NOMO-1 (cell line): Measurements from ENCODE around the gene MRPL44.
"Not testable (repeated sequence)": the region's sequence is repeated elsewhere in the genome, so short reads cannot be mapped to it uniquely, and the experiment has no call there.

Experiments
- DNase-seq, 2 experiments: peaks; one replicate each; lab custom pipeline; 2025; ENCODE audit not compliant: unreplicated experiment in 2 of 2; lab: John Stamatoyannopoulos, UW

MRPL44 gene

GRCh38 chr2:223935459-223936125 lies 21.7 kb upstream of the MRPL44 start:
- DNase-seq: no peak

- no peak for DNase-seq
These were observed 20.4 kb upstream of the MRPL44 start for GRCh38 chr2:223936862-223937326.

- DNase-seq: no peak
These were observed 19.7 kb upstream of the MRPL44 start for GRCh38 chr2:223937535-223937934.

GRCh38 chr2:223939438-223939837 lies 17.8 kb upstream of the MRPL44 start:
- DNase-seq: not testable (repeated sequence)

- no peak for DNase-seq
These were observed 15.5 kb upstream of the MRPL44 start for GRCh38 chr2:223941579-223942277.

- no peak for DNase-seq
These were observed 14.1 kb upstream of the MRPL44 start for GRCh38 chr2:223943135-223943534.

GRCh38 chr2:223943561-223944008 lies 13.7 kb upstream of the MRPL44 start:
- DNase-seq: peak in 1 of 2 experiments; percentile 32

- DNase-seq: peak; percentile 20 to 40
These were observed 13.0 kb upstream of the MRPL44 start for GRCh38 chr2:223944166-223944702.

- peak; percentile 82 to 90 for DNase-seq
These were observed 12.3 kb upstream of the MRPL44 start, which contains the start of gene WDFY1 for GRCh38 chr2:223944703-223945531. TSS of gene WDFY1 (minus strand) at chr2:223945335. CDS start at chr2:223945284, 51 bp downstream.

GRCh38 chr2:223945755-223946154 lies 11.5 kb upstream of the MRPL44 start:
- no peak for DNase-seq

- no peak for DNase-seq
These were observed 9.5 kb upstream of the MRPL44 start for GRCh38 chr2:223947711-223948205.

- no peak for DNase-seq
These were observed 7.9 kb upstream of the MRPL44 start for GRCh38 chr2:223949241-223949840.

- DNase-seq: no peak
These were observed 6.6 kb upstream of the MRPL44 start for GRCh38 chr2:223950448-223951347.

GRCh38 chr2:223952280-223952968 lies 4.8 kb upstream of the MRPL44 start:
- no peak for DNase-seq

GRCh38 chr2:223954401-223954800 lies 2.9 kb upstream of the MRPL44 start:
- no peak for DNase-seq

- no peak for DNase-seq
These were observed 963 bp upstream of the MRPL44 start for GRCh38 chr2:223956300-223956699.

GRCh38 chr2:223959688-223960087 lies 2.4 kb downstream of the MRPL44 start:
- DNase-seq: no peak

- no peak for DNase-seq
These were observed 10.7 kb downstream of the MRPL44 start for GRCh38 chr2:223967981-223968380.

- DNase-seq: no peak
These were observed 12.1 kb downstream of the MRPL44 start for GRCh38 chr2:223969315-223969714.
